SK-N-SH (cell line): ENCODE results near the gene SYTL5.

Experiments used
- GABPA ChIP-seq: IDR thresholded peaks from 2 replicates; pipeline ENCODE4 v1.4.0; 2012; ENCODE audit warnings: low read depth, mild to moderate bottlenecking
- TF ChIP-seq, protein P1 (sequence below): IDR thresholded peaks from 2 replicates; pipeline ENCODE4 v1.6.1; 2012; ENCODE audit warnings: mild to moderate bottlenecking, low read depth, low read length, moderate library complexity
- TF ChIP-seq, protein P2 (sequence below): fragments of 200-600 bp; sonication (generic); IDR thresholded peaks from 2 replicates; pipeline ENCODE4 v1.6.1; 2017; ENCODE audit warnings: antibody characterized with exemption, mild to moderate bottlenecking, moderate library complexity

DNA sequence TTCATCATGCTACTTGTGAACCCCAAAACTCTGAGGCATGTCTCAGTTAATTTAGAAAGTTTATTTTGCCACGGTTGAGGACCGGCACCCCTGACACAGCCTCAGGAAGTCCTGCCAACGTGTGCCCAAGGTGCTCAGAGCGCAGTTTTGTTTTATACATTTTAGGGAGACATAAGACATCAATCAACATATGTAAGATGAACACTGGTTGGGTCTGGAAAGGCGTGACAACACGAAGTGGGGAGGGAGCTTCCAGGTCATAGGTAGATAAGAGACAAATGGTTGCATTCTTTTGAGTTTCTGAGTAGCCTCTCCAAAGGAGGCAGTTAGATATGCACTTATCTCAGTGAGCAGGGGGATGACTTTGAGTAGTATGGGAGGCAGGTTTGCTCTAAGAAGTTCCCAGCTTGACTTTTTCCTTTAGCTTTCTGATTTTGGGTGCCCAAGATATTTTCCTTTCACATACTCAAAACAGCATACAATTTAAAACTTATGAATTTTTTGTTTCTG, 98.9 kb downstream of the SYTL5 start:
- TF ChIP-seq, protein P1, sequence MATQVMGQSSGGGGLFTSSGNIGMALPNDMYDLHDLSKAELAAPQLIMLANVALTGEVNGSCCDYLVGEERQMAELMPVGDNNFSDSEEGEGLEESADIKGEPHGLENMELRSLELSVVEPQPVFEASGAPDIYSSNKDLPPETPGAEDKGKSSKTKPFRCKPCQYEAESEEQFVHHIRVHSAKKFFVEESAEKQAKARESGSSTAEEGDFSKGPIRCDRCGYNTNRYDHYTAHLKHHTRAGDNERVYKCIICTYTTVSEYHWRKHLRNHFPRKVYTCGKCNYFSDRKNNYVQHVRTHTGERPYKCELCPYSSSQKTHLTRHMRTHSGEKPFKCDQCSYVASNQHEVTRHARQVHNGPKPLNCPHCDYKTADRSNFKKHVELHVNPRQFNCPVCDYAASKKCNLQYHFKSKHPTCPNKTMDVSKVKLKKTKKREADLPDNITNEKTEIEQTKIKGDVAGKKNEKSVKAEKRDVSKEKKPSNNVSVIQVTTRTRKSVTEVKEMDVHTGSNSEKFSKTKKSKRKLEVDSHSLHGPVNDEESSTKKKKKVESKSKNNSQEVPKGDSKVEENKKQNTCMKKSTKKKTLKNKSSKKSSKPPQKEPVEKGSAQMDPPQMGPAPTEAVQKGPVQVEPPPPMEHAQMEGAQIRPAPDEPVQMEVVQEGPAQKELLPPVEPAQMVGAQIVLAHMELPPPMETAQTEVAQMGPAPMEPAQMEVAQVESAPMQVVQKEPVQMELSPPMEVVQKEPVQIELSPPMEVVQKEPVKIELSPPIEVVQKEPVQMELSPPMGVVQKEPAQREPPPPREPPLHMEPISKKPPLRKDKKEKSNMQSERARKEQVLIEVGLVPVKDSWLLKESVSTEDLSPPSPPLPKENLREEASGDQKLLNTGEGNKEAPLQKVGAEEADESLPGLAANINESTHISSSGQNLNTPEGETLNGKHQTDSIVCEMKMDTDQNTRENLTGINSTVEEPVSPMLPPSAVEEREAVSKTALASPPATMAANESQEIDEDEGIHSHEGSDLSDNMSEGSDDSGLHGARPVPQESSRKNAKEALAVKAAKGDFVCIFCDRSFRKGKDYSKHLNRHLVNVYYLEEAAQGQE: no peak
- TF ChIP-seq GABPA: no peak
- TF ChIP-seq, protein P2, sequence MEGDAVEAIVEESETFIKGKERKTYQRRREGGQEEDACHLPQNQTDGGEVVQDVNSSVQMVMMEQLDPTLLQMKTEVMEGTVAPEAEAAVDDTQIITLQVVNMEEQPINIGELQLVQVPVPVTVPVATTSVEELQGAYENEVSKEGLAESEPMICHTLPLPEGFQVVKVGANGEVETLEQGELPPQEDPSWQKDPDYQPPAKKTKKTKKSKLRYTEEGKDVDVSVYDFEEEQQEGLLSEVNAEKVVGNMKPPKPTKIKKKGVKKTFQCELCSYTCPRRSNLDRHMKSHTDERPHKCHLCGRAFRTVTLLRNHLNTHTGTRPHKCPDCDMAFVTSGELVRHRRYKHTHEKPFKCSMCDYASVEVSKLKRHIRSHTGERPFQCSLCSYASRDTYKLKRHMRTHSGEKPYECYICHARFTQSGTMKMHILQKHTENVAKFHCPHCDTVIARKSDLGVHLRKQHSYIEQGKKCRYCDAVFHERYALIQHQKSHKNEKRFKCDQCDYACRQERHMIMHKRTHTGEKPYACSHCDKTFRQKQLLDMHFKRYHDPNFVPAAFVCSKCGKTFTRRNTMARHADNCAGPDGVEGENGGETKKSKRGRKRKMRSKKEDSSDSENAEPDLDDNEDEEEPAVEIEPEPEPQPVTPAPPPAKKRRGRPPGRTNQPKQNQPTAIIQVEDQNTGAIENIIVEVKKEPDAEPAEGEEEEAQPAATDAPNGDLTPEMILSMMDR: no peak
